ENCODE results near the gene FGF8.

FGF8 gene

DNA sequence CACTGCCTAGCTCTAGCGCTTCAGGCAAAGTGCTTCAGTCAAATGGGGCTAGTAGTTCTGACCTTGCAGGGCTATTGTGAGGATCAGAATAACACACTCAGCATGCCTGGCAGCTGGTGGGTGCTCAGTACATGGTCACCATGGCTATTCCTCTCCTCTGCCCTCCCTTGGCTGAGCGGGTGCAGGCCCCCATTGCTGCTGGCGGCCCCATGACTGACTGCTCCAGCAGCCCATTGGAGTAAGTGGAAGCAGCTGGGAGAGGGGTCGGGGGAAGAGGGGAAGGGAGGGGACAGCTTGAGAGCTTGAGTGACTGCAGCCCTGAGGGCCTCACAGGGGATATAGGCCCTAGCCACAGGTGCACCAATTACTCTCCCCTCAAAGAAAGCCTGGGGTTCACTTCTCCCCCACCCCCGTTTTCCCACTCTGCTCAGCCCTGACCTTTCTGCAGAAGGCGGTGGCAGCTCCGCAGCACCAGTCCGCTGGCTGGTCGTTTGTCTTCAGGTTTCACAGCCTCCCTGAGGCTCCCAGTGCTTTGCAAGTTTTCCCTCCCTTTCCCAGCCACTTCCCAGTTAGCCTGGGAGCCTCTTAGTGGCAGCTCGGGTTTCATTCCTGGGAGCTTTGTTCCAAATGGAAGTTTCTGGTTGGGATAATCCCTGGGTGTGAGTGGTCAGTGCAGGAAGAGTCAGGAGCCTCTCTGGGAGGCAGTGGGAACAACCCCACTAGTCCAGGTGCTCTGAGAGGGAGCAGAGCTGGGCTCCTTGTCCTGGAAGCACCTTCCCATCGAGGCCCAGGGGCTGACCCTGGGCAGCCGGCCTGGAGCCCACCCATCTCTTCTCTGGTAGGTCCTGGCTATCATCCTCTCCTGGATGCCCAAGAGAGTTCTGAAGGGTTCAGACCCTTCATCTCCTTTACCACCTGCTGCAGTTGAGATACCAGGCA lies 16.3 kb downstream of the FGF8 start:
- no peak for DNase-seq (ENCODE audit: low spot score)
- TF ChIP-seq, protein P1, sequence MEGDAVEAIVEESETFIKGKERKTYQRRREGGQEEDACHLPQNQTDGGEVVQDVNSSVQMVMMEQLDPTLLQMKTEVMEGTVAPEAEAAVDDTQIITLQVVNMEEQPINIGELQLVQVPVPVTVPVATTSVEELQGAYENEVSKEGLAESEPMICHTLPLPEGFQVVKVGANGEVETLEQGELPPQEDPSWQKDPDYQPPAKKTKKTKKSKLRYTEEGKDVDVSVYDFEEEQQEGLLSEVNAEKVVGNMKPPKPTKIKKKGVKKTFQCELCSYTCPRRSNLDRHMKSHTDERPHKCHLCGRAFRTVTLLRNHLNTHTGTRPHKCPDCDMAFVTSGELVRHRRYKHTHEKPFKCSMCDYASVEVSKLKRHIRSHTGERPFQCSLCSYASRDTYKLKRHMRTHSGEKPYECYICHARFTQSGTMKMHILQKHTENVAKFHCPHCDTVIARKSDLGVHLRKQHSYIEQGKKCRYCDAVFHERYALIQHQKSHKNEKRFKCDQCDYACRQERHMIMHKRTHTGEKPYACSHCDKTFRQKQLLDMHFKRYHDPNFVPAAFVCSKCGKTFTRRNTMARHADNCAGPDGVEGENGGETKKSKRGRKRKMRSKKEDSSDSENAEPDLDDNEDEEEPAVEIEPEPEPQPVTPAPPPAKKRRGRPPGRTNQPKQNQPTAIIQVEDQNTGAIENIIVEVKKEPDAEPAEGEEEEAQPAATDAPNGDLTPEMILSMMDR (IDR thresholded peaks at IDR 0.05) = no peak

DNA sequence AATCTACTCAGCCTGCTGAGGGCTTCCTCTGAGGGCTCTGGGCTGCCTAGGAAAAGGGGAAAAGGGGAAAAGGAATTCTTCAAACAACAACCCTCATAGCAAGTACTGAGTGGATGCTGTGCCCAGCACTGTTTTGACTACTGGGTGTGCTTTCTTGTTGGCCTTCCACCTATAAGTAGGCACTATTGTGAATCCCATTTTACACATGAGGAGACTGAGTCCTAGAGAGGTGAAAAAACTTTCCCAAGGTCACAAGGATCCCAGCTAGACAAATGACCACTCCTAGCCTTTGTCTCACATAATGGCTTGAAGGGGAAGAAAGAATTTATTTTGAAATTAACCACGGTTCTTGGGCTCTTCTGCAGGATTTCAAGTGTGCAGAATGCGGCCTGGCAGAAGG lies 17.1 kb downstream of the FGF8 start:
- H3K4me3 ChIP-seq = no peak overlapping the region
- H3K27ac ChIP-seq = no peak overlapping the region
- DNase-seq (ENCODE audit: low spot score) = no peak
- TF ChIP-seq, protein P1 (IDR thresholded peaks at IDR 0.05) = no peak

More for the DNA sequence above, 16.3 kb downstream of the FGF8 start:
- Histone ChIP-seq H3K27ac (no peak overlapping the region), H3K4me3 (no peak overlapping the region)

DNA sequence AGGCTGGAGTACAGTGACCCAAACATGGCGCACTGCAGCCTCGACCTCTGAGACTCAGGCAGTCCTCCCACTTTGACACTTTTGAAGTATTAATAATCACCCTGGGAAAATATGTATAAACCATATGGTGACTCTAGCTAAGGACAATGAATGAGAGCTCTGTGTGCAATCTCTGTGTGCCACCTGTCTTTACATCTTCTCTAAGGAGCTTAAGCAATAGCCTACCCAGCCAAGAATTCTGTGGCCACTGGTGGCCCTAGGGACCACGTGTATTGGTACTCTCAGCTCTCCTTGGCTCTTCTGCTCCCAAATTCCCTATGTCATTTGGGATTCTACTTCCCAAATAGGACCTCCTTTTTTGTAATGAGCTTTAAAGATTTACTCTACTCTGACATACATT lies 23.7 kb downstream of the FGF8 start:
- H3K27ac ChIP-seq = no peak overlapping the region
- no peak overlapping the region for H3K4me3 ChIP-seq
- DNase-seq (ENCODE audit: low spot score) = no peak
- TF ChIP-seq, protein P1 (IDR thresholded peaks at IDR 0.05) = no peak

DNA sequence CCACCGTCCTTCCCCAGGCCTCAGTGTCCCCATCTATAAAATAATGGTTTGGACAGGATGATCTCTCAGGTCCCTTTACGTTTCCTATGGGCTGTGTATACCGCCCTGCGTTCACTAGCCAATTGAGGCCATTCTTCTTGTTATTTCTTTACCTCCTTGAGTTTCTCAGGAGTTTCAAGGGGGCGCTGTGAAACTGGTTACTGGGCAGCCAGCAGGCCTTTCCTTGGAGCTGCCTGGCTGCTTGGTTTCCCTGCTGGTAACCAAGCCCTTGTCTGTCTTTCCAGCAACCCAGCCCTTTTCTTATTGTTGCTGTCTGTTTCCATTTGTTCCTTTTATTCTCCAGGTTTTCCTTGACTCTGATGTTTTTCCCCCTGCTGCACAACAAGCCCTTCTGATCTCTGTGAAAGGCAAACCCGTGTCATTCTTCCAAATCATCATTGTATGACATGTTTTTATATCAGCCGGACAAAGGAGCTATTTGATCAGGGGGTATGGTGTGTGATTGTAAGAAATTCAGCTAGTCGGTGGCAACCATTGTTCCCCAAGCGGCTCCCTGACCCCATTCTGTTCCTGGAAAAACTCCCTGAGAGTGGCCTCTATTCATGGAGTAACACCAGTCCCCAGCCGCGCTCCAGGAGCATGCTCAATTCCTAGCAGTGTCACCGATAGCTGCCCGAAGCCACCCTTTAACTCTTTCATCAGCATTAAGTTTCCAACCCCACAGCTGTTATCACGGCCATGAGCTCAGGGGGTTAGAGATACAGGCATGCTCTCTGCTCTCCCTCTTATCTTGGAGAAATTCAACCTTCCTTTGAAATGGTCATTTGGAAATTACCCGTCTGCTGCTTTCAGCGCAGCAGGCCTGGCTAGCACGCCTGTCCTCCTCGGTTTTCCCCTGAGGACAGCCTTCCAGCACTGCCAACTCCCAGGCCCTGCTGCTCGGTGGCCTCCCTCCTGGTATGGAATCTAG lies 26.6 kb downstream of the FGF8 start:
- TF ChIP-seq, protein P1 (IDR thresholded peaks at IDR 0.05) = no peak
- Histone ChIP-seq H3K27ac (no peak overlapping the region), H3K4me3 (no peak overlapping the region)
- no peak for DNase-seq (ENCODE audit: low spot score)

DNA sequence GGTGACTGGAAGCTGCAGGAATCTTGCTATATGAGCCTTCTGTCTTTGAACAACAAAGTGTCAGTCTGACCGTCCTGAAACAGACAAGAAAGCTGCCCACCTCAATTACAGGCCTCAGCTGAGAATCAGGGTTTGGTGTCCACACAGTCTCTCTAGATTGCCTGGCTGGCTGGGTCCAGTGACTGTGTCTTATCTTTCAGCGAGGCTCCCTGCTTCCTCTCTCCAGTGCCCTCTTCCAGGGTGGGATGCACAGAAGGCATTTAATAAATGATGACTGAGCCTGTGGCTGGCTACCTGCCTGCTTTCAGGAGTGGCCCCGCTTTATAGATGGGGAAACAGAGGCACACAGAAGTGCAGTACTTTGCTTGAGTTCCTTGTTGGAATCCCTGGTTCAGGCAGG lies 27.4 kb downstream of the FGF8 start:
- H3K4me3 ChIP-seq = no peak overlapping the region
- no peak overlapping the region for H3K27ac ChIP-seq
- TF ChIP-seq, protein P1 (IDR thresholded peaks at IDR 0.05) = no peak
- DNase-seq (ENCODE audit: low spot score) = no peak

DNA sequence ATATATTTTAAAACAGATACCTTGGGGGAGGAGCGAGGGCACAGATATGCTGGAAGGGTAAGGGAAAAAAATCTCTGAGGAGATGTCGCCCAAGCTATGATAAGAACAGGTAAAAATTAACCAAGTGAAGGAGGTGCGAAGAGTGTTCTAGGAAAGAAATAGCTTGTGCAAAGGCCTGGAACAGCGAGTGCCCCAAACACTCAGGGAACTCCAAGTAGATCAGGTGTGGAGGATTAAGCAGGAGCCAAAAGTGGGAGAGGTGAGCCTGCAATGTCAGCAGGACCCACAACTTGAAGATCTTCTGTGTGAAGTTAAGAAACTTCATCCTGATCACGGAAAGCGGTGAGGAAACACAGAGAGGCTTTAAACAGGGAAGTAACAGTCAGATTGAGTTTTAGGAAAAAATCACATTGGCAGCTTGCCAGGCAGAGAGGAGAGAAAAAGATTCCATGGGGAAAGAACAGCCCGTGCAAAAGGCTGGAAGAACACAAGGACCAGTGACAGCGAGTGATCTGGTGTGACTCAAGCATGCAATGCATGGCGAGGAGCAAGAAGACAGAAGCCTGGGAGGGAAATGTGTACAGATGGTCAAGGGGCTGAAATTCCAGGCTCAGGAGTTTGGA lies 30.7 kb downstream of the FGF8 start:
- no peak for DNase-seq (ENCODE audit: low spot score)
- Histone ChIP-seq H3K4me3 (no peak overlapping the region), H3K27ac (no peak overlapping the region)
- TF ChIP-seq, protein P1 (IDR thresholded peaks at IDR 0.05) = no peak

Data from coronary artery (tissue), 2 donors.